ENCODE results near the gene PARD3.
"Not testable (repeated sequence)": the region's sequence is repeated elsewhere in the genome, so short reads cannot be mapped to it uniquely, and the experiment has no call there.

PARD3 gene

GRCh38 chr10:34280599-34281374, 534.3 kb downstream of the PARD3 start:
- no peak for DNase-seq

GRCh38 chr10:34275626-34276130, 539.4 kb downstream of the PARD3 start:
- no peak for DNase-seq

- DNase-seq: no peak
These were observed 540.2 kb downstream of the PARD3 start for GRCh38 chr10:34274906-34275305.

DNA sequence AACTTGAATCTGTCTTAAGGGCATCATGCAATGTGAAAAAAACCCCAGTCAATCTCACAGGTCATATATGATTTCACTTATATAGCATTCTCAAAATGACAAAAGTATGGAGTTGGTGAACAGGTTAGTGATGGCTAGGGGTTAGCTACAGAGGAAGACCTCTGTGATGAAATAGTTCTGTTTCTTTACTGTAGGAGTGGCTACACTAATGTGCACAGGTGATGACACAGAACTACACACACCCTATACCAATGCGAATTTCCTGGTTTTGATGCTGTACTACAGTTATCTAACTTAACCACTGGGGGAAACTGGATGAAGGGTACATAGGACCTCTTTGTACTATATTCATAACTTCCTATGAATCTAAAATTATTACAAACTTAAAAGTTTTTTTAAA, 541.8 kb downstream of the PARD3 start:
- no peak for DNase-seq

- DNase-seq: no peak
These were observed 542.8 kb downstream of the PARD3 start for GRCh38 chr10:34272316-34272715.

GRCh38 chr10:34268410-34268809, 546.7 kb downstream of the PARD3 start:
- DNase-seq: not testable (repeated sequence)

GRCh38 chr10:34262985-34263384, 552.1 kb downstream of the PARD3 start:
- no peak for DNase-seq

DNA sequence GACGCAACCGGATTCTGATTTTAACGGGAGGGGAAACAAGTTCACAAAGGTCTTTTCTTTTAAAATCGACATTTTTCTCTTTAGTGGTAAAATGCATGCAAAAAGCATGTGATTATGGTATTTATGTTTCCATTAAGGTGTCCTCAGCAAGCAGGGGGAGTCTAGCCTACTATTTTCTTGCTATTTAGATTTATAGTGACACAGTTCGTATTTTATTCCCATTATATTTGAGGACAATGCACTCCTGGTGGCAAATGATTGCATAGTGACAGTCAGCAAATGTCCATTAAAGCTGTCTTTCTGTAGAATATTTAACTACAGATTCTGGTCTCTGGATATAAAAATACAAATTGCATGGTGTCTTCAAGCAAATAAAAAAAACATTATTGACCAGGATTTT, 554.2 kb downstream of the PARD3 start:
- no peak for DNase-seq

- no peak for DNase-seq
These were observed 558.9 kb downstream of the PARD3 start for GRCh38 chr10:34256216-34256615.

DNA sequence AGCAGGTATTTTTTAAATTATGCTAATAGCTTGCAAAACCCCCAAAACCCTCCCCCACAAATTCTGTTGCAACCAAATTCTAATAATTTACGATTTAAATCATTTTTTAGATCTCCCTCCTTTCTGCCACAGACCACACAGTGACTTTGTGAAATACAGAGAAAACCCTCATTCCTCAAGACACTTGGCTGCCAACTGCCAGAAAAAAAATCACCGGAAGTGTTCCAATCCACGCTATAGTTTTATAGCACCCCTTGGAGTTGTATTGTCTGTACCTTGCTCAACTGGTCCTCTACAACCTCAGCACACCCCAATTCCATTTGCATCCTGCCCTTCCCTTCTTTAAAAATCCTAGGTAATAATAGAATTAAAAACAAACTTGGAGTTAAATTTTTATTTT, 560.1 kb downstream of the PARD3 start:
- DNase-seq: no peak

DNA sequence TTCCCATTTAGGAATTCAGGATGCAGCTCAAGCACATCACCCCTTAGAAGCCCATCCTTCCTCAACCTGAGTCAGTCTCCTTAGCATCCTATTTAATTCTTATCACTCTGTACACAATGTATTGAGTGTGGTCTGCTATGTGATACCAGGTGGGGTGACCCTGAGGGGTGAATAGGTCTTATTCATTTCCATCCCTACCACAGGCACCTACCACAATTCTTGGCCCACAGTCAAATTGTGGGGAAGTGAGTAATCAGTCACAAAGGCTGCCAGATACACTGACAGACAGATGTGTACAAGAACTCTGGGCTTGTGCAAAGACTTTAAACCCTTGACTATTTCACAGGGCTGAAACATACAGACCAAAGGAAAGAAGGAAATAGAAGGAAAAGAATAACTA, 560.5 kb downstream of the PARD3 start:
- no peak for DNase-seq

GRCh38 chr10:34252111-34252510, 563.0 kb downstream of the PARD3 start:
- no peak for DNase-seq

DNA sequence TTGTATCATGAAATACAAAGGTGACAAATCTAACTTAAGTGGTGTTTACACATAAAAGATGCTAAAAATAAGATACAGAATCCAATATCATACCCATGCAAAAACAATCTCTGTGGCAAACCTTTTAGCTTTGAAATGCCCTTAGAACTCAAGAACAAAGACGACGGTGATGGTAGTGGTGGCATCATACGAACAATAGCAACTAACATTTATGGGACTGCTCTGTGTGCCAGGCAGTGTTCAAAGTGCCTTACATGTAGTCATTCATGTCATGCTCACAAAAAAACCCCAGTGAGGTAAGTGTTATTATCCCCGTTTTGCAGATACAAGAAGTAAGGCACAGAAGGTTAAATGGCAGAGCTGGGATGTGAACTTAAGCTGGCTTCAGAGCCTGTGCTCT, 563.9 kb downstream of the PARD3 start:
- DNase-seq: no peak

DNA sequence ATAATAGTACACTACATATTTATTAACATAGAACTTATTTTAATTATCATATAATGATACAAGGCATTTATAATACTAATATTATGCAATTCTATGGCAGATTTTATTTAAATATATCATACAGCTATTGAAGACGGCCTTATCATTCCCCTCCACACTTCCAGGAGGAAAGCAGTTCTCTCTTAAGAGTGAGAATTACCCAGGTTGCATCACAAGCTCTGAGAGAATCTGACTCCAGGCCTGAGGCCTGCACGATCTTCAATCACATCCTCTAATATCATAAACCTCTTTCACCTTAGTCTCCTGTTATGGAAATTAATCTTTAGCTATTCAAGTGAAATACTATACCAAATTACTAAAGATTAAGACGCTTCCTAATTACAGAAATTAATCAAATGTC, 564.4 kb downstream of the PARD3 start:
- no peak for DNase-seq

DNA sequence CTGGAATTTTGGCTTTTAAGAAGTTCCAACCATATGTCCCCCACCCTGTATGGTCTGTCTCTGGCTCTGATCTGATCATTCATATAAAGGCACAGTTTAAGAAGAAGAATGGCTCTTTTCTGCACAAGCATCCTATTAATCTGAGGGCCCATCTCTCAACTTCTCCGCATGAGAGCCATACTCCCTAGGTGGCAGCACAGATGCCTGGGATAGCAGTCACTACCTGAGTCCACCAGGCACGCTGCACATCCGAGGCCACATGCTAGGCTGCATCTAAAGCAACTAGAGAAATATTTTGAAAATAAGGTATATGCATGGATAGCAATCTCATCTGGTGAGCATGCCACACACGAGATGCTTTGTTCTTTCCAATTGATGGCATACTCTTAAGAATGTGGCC, 565.5 kb downstream of the PARD3 start:
- DNase-seq: no peak

- no peak for DNase-seq
These were observed 567.5 kb downstream of the PARD3 start for GRCh38 chr10:34247560-34247959.

- DNase-seq: no peak
These were observed 570.2 kb downstream of the PARD3 start for GRCh38 chr10:34244756-34245484.

- no peak for DNase-seq
These were observed 573.7 kb downstream of the PARD3 start for GRCh38 chr10:34241226-34242000.

DNA sequence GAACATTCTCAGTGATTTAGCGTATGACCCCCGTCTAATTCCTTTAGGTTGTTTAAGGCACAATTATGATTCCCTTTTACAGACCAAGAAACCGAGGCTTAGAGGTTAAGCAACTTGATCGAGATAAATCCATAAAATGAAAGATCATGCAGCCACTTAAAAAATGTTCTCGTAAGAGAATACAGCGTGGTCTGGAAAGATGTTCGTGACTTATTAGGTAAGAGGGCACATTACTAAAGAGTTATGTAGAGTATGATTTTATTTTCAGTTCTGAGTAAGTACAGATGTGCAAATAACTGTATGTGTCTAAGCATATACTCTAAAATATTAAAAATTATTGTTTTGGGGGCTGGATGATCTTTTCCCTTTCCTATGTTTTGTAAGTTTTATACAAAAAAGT, 575.1 kb downstream of the PARD3 start:
- DNase-seq: no peak

GRCh38 chr10:34237898-34238455, 577.1 kb downstream of the PARD3 start:
- no peak for DNase-seq

DNA sequence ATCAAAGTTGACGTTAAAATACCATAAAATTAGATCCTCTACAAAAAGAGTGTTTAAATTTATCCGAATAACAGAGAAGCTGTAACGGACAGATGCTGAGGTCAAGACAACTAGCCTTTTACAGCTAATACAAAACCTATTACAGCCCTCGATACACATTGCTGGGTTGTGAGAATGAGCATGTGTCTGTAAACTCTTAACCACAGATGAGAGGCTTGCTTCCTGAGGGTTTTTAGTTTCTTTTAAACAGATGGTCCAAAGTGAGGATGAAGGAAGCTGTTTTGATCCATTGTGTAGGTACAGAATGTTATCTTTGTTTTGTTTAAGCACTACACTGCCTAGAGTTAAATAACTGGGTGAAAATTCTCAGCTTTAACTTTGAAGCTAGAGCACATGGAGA, 578.2 kb downstream of the PARD3 start:
- DNase-seq: no peak

GRCh38 chr10:34235164-34235832, 579.8 kb downstream of the PARD3 start:
- no peak for DNase-seq

GRCh38 chr10:34232481-34232880, 582.6 kb downstream of the PARD3 start:
- no peak for DNase-seq

All from activated gamma-delta T cell treated with Interleukin-2 at 50 U/mL for 16 hours (primary cell).